GM12865 (cell line): ENCODE measurements around the gene ERP44.
"Not testable (repeated sequence)": the region's sequence is repeated elsewhere in the genome, so short reads cannot be mapped to it uniquely, and the experiment has no call there.

ENCODE experiments used
- DNase-seq: peaks from one replicate; pipeline ENCODE4 v3.0.0; 2010; ENCODE audit warnings: low read depth
- H3K4me3 ChIP-seq: 2 replicates; pipeline ENCODE4 v1.5.1; 2011; ENCODE audit warnings: mild to moderate bottlenecking, low read depth, low read length, control low read depth
- CTCF ChIP-seq: IDR thresholded peaks from 2 replicates; pipeline ENCODE4 v1.5.1; 2011; ENCODE audit warnings: low read length, control low read depth, low read depth, inconsistent platforms; ENCODE audit not compliant: insufficient read depth; ENCODE audit errors: missing control alignments

ERP44 gene

GRCh38 chr9:100011062-100011681 is 87.6 kb downstream of the ERP44 start:
- DNase-seq, result peak; percentile 75
- TF ChIP-seq CTCF, result peak; percentile 47

GRCh38 chr9:99999797-100000196 is 99.0 kb downstream of the ERP44 start:
- no peak for DNase-seq
- TF ChIP-seq CTCF, result no peak
- no peak overlapping the region for H3K4me3 ChIP-seq

More at GRCh38 chr9:100011062-100011681, 87.6 kb downstream of the ERP44 start:
- H3K4me3 ChIP-seq, result no peak overlapping the region

GRCh38 chr9:99998866-99999265 is 99.9 kb downstream of the ERP44 start:
- no peak overlapping the region for H3K4me3 ChIP-seq
- no peak for DNase-seq
- no peak for TF ChIP-seq CTCF

- TF ChIP-seq CTCF, result no peak
- H3K4me3 ChIP-seq, result no peak overlapping the region
- no peak for DNase-seq
These were observed 100.5 kb downstream of the ERP44 start for GRCh38 chr9:99998266-99998665.

- DNase-seq, result not testable (repeated sequence)
These were observed 108.3 kb downstream of the ERP44 start for GRCh38 chr9:99990508-99990907.

GRCh38 chr9:99986642-99987041 is 112.2 kb downstream of the ERP44 start:
- no peak for TF ChIP-seq CTCF
- no peak overlapping the region for H3K4me3 ChIP-seq
- DNase-seq, result no peak

More at GRCh38 chr9:99990508-99990907, 108.3 kb downstream of the ERP44 start:
- not testable (repeated sequence) for H3K4me3 ChIP-seq

- DNase-seq, result no peak
- no peak for TF ChIP-seq CTCF
These were observed 118.2 kb downstream of the ERP44 start for GRCh38 chr9:99980598-99980997.

More at GRCh38 chr9:99980598-99980997, 118.2 kb downstream of the ERP44 start:
- no peak overlapping the region for H3K4me3 ChIP-seq
